Fibroblast of lung (primary cell): ENCODE measurements around the gene COX8A. TPM values are rescaled to one million over a fixed set of nuclear protein-coding genes. Genes with fewer than 3 reads are reported as not detected.
"Not testable (repeated sequence)": the region's sequence is repeated elsewhere in the genome, so short reads cannot be mapped to it uniquely, and the experiment has no call there.

Experiments used
- DNase-seq, 2 donors: peaks; one replicate each; pipeline versions ENCODE4 v3.0.0 to v3.0.0-alpha.2; 2010; ENCODE audit warnings: low read depth in 2 of 2
- H2AFZ ChIP-seq: 2 replicates; pipeline ENCODE4 v1.5.1; 2012; ENCODE audit warnings: low read length, control low read depth, inconsistent platforms
- H3K27ac ChIP-seq: 2 replicates; pipeline ENCODE4 v1.5.1; 2011; ENCODE audit warnings: low read length, control low read depth; ENCODE audit not compliant: insufficient read depth
- H3K27me3 ChIP-seq: 2 replicates; pipeline ENCODE4 v1.5.1; 2011; ENCODE audit warnings: mild to moderate bottlenecking, low read length; ENCODE audit not compliant: control insufficient read depth, insufficient read depth
- H3K36me3 ChIP-seq: 2 replicates; pipeline ENCODE4 v1.5.1; 2011; ENCODE audit warnings: low read length; ENCODE audit not compliant: control insufficient read depth, insufficient read depth
- H3K4me1 ChIP-seq: 2 replicates; pipeline ENCODE4 v1.5.1; 2011; ENCODE audit warnings: low read length; ENCODE audit not compliant: control insufficient read depth, insufficient read depth; ENCODE audit errors: extremely low read depth
- H3K4me2 ChIP-seq: 2 replicates; pipeline ENCODE4 v1.5.1; 2011; ENCODE audit warnings: low read length, control low read depth; ENCODE audit not compliant: insufficient read depth; ENCODE audit errors: extremely low read depth
- H3K4me3 ChIP-seq, 4 experiments: fragments of 200-600 bp in 1 of 4; sonication (generic) in 1 of 4; replicated peaks in 1 of 4; 2 replicates each; pipeline ENCODE4 v1.5.1; 2011 to 2016; ENCODE audit warnings: low read length in 4 of 4, low read depth in 3 of 4, mild to moderate bottlenecking in 3 of 4, control low read depth in 2 of 4, inconsistent platforms in 1 of 4, mixed read lengths in 1 of 4; ENCODE audit not compliant: insufficient read depth in 1 of 4; ENCODE audit errors: control extremely low read depth in 1 of 4
- H3K79me2 ChIP-seq: 2 replicates; pipeline ENCODE4 v1.5.1; 2012; ENCODE audit warnings: mild to moderate bottlenecking, low read length, inconsistent platforms; ENCODE audit not compliant: control insufficient read depth, insufficient read depth
- H3K9ac ChIP-seq: 2 replicates; pipeline ENCODE4 v1.5.1; 2011; ENCODE audit warnings: mild to moderate bottlenecking, low read length, control low read depth; ENCODE audit not compliant: insufficient read depth
- H3K9me3 ChIP-seq: 2 replicates; pipeline ENCODE4 v1.5.1; 2012; ENCODE audit warnings: low read depth, low read length; ENCODE audit not compliant: control insufficient read depth, insufficient read depth
- H4K20me1 ChIP-seq: 2 replicates; pipeline ENCODE4 v1.5.1; 2011; ENCODE audit warnings: low read length; ENCODE audit not compliant: control insufficient read depth, insufficient read depth; ENCODE audit errors: extremely low read depth
- EZH2 ChIP-seq: IDR thresholded peaks from 2 replicates; pipeline ENCODE4 v1.5.1; 2012; ENCODE audit warnings: low read length, control low read depth, mild to moderate bottlenecking; ENCODE audit errors: missing control alignments
- polyA plus RNA-seq, 2 donors: library from polyadenylated mRNA; depleted of rRNA in 1 of 2; stranded (reverse) in 1 of 2; unstranded in 1 of 2; fragments of >200 nt; gene quantifications; 2 replicates each; pipeline ENCODE4 v1.2.1, GENCODE V29; 2011 to 2012; ENCODE audit warnings: missing spikeins in 1 of 2
- total RNA-seq: library from RNA; depleted of rRNA; stranded (reverse); fragments of >200 nt; gene quantifications from 2 replicates; pipeline ENCODE4 v1.2.1, GENCODE V29; 2014
- TF ChIP-seq, protein P1 (sequence below), 2 donors: IDR thresholded peaks in 1 of 2; conservative IDR thresholded peaks in 1 of 2; 1 replicate in 1 of 2; 2 replicates in 1 of 2; pipeline ENCODE4 v1.5.1; 2011 to 2012; ENCODE audit warnings: low read length in 2 of 2, control low read depth in 1 of 2, inconsistent platforms in 1 of 2, low read depth in 1 of 2, mild to moderate bottlenecking in 1 of 2

Gene COX8A
- total and polyA plus RNA-seq, 2 donors (not counting 1 experiment from before 2014, with no cell fraction given) = 200 to 409 TPM

DNA sequence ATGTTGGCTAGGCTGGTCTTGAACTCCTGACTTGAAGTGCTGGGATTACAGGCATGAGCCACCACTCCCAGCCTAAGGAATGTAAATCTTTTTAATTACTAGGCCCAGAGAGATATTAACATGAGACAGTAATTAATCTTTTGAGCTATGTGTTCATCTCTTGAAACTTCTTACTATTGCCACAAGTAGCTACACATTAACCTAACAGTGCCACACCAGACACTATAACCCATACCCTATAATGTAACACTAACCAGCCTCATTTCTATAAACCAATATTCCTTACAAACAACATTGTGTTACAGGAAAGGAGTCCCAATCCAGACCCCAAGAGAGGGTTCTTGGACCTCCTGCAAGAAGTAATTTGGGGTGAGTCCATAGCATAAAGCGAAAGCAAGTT, 8.0 kb upstream of the COX8A start:
- H3K27me3 ChIP-seq = no peaks in the 10 kb centered on the region
- no peak for DNase-seq
- no peaks in the 10 kb centered on the region for H4K20me1 ChIP-seq
- no peaks in the 10 kb centered on the region for H3K4me1 ChIP-seq
- H3K4me3 ChIP-seq = no peak overlapping the region
- no peaks in the 10 kb centered on the region for H3K36me3 ChIP-seq
- no peak overlapping the region for H3K9ac ChIP-seq
- H3K79me2 ChIP-seq = no peaks in the 10 kb centered on the region
- H3K27ac ChIP-seq = no peak overlapping the region
- H2AFZ ChIP-seq = no peak overlapping the region
- H3K4me2 ChIP-seq = no peak overlapping the region
- no peak for TF ChIP-seq EZH2
- TF ChIP-seq, protein P1, sequence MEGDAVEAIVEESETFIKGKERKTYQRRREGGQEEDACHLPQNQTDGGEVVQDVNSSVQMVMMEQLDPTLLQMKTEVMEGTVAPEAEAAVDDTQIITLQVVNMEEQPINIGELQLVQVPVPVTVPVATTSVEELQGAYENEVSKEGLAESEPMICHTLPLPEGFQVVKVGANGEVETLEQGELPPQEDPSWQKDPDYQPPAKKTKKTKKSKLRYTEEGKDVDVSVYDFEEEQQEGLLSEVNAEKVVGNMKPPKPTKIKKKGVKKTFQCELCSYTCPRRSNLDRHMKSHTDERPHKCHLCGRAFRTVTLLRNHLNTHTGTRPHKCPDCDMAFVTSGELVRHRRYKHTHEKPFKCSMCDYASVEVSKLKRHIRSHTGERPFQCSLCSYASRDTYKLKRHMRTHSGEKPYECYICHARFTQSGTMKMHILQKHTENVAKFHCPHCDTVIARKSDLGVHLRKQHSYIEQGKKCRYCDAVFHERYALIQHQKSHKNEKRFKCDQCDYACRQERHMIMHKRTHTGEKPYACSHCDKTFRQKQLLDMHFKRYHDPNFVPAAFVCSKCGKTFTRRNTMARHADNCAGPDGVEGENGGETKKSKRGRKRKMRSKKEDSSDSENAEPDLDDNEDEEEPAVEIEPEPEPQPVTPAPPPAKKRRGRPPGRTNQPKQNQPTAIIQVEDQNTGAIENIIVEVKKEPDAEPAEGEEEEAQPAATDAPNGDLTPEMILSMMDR (conservative IDR thresholded peaks at IDR 0.05 in 1 of 2, IDR thresholded peaks at IDR 0.05 in 1 of 2; ENCODE audit: low read depth in 1 of 2, low read length in 2 of 2) = no peak
- H3K9me3 ChIP-seq = no peaks in the 10 kb centered on the region

DNA sequence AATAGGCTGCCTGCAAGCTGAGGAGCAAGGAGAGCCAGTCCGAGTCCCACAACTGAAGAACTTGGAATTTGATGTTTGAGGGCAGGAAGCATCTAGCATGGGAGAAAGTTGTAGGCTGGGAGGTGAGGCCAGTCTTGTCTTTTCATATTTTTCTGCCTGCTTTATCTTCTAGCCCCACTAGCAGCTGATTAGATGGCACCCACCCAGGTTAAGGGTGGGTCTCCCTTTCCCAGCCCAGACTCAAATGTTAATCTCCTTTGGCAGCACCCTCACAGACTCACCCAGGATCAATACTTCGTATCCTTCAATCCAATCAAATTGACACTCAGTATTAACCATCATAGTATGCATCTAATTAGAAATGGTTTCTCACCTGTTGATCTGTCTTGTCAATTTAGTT, 5.0 kb upstream of the COX8A start:
- H3K27me3 ChIP-seq = no peaks in the 10 kb centered on the region
- H3K79me2 ChIP-seq = peaks cover under 1% of the 10 kb centered on the region
- no peak for DNase-seq
- H4K20me1 ChIP-seq = no peaks in the 10 kb centered on the region
- H2AFZ ChIP-seq = no peak overlapping the region
- no peak overlapping the region for H3K9ac ChIP-seq
- H3K4me3 ChIP-seq = no peak overlapping the region
- H3K27ac ChIP-seq = no peak overlapping the region
- H3K36me3 ChIP-seq = no peaks in the 10 kb centered on the region
- H3K9me3 ChIP-seq = no peaks in the 10 kb centered on the region
- TF ChIP-seq, protein P1 (conservative IDR thresholded peaks at IDR 0.05 in 1 of 2, IDR thresholded peaks at IDR 0.05 in 1 of 2; ENCODE audit: low read depth in 1 of 2, low read length in 2 of 2) = no peak
- no peak for TF ChIP-seq EZH2
- no peak overlapping the region for H3K4me2 ChIP-seq
- H3K4me1 ChIP-seq = no peaks in the 10 kb centered on the region

DNA sequence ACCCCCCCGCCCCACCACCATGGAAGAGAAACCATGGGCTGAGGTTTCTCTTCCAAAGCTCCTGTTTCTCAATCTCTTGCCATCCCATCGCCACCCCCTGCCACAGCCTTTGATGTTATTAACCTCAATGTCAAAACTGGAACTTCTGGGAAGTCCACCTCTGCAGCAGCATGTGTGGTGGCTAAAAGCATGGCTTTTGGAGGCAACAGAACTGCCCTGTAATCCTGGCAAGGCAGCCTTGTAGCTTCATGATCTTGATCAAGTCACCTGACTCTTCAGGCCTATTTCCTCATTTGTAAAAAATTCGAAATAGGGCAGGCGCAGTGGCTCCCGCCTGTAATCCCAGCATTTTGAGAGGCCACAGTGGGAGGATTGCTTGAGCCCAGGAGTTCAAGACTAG, 3.5 kb upstream of the COX8A start:
- peaks cover 14% of the 10 kb centered on the region for H3K79me2 ChIP-seq
- TF ChIP-seq, protein P1 (conservative IDR thresholded peaks at IDR 0.05 in 1 of 2, IDR thresholded peaks at IDR 0.05 in 1 of 2; ENCODE audit: low read depth in 1 of 2, low read length in 2 of 2) = no peak
- no peak for TF ChIP-seq EZH2
- H4K20me1 ChIP-seq = no peaks in the 10 kb centered on the region
- peaks cover under 1% of the 10 kb centered on the region for H3K4me1 ChIP-seq
- H3K4me3 ChIP-seq = no peak overlapping the region
- no peak overlapping the region for H3K27ac ChIP-seq
- H3K27me3 ChIP-seq = no peaks in the 10 kb centered on the region
- no peak overlapping the region for H3K4me2 ChIP-seq
- H2AFZ ChIP-seq = no peak overlapping the region
- no peaks in the 10 kb centered on the region for H3K9me3 ChIP-seq
- DNase-seq = no peak
- H3K36me3 ChIP-seq = no peaks in the 10 kb centered on the region
- no peak overlapping the region for H3K9ac ChIP-seq

DNA sequence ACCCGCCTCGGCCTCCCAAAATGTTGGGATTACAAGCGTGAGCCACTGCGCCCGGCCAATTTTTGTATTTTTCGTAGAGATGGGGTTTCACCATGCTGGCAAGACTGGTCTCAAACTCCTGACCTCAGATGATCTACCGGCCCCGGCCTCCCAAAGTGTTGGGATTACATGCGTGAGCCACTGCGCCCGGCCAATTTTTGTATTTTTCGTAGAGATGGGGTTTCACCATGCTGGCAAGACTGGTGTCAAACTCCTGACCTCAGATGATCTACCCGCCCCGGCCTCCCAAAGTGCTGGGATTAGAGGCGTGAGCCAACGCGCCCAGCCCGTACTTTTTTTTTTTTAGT, 535 bp upstream of the COX8A start:
- H4K20me1 ChIP-seq, H3K27ac ChIP-seq, DNase-seq, H3K9me3 ChIP-seq, H3K27me3 ChIP-seq, H3K4me3 ChIP-seq, H3K4me1 ChIP-seq, H3K4me2 ChIP-seq, H3K36me3 ChIP-seq, H2AFZ ChIP-seq, H3K9ac ChIP-seq: not testable (repeated sequence)
- peaks cover 38% of the 10 kb centered on the region for H3K79me2 ChIP-seq
